Endometrial microvascular endothelial cells (primary cell): Measurements from ENCODE around the gene CD300E. TPM values are rescaled to one million over a fixed set of nuclear protein-coding genes. Genes with fewer than 3 reads are reported as not detected.

Experiments used
- in situ Hi-C: cut with HindIII; loops from 2 replicates; pipeline ENCODE4 v1.10.0; 2017; ENCODE audit warnings: low sequenced_read_pairs, low pct_unique_long_range_greater_than_20kb; ENCODE audit errors: inconsistent ontology term
- total RNA-seq: library from RNA; depleted of rRNA; stranded (reverse); fragments of >200 nt; gene quantifications from one replicate; pipeline ENCODE4 v1.2.3, GENCODE V29; 2015; ENCODE audit errors: inconsistent ontology term

CD300E gene
- total RNA-seq, 1 donor from 2014 or later = not detected

DNA sequence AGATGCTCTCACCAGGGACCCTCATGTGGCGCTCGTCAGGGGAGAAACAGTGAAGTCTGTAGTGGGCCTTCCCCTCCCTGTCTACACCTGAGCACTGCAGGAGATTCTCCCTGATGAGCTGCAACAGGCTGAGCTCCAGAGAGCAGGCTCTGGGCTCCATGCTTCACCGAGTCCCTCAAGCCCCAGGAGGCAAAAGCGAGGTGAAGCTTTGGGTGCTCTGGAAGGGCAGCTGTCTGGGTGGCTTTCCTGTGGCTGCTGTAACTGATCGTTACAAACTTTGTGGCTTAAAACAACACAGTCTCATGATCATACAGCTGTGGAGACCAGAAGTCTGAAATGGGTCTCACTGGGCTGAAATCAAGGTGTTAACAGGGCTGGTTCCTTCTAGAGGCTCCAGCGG lies 19.3 kb downstream of the CD300E start:
- in situ Hi-C loops = no loop called here

DNA sequence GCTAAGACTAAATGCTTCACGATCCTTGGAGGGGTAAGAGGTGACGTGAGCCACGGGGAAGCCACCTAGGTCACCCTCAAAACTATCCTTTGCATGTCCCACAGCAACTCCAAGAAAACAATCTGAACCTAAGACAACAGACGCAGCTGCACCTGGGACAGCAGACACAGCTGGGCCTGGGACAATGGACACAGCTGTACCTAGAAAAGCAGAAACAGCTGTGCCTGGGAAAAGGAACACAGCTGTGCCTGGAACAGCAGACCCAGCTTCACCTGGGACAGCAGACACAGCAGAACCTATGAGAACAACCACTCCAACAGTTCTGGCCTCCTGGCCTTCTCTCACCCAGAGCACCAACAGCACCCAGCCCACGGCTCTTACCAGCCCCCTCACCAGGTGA lies 19.8 kb downstream of the CD300E start:
- in situ Hi-C loops = no loop called here

DNA sequence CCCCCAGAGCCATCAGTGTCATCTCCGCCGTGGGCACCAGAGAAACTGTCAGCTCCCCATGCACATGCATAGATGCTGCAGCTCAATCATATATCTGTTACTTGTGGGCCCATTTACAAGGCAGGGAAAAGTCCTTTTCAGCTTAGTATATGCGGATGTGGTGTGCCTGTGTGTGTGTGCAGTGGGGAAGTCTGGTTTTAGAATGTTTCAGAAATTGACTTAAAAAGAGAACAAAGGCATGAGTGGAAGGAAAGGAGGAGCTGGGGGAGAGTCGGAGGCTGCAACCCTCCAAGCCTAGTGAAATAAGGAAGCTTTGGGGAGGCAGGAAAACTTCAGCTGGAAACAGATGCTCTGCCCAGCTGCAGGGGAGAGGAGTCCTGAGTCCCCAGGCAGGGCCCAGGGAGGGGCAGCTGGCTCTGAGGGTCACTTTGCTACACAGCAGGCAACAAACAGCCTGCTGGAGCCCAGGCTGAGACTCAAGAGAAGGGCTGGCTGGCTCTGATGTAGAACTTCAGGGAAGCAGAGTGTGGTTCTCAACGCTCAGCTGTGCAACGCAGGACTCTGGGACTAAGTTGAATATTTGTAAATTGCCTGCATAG lies 20.4 kb downstream of the CD300E start:
- in situ Hi-C loops = no loop called here

DNA sequence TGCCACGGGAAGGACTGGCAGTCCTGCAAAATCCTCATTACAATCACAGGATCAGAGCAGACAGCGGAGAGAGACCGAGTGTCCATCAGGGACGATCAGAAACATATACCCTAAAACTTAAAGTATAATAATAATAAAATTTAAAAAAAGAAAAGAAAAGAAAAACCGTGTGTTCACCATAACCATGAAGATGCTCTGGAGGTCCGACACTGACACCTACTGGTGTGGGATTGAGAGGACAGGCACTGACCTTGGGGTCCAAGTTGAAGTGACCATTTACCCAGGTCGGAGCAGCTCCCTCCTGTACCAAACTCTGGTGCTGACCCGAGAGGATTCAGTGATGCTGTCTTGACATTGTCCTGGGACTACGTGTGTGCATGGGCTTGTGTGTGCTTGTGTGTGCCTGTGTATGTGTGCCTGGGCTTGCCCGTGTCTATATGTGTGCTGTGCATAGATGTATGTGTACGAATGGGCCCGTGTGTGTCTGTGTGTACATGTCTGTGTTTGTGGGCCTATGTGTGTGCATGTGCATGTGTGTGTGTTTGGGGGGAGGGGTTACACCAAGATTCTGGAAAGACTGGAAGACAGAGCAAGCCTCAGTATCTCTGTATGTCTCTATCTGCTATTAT lies 21.5 kb downstream of the CD300E start:
- in situ Hi-C loops = no loop called here

DNA sequence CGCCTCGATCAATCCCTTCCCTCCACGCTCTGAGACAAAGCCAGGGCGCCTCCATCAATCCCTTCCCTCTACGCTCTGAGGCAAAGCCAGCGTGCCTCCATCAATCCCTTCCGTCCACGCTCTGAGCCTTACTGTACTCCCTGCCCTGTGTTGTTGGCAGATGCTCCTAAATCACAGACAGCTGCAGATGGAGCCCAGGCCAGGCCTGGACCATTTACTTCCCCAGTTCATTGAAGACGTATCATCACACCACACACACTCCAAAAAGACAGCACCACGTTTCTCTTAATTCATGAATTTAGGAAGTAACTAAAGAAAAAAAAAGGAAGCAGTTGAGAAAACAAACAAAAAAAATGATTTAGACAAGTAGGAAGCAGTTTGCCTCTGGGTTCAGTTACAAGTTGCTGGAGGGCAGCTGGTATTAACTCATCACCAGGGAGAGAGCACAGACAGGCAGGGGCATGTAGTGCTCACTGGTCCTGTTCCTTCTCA lies 24.0 kb downstream of the CD300E start:
- in situ Hi-C loops = no loop called here

DNA sequence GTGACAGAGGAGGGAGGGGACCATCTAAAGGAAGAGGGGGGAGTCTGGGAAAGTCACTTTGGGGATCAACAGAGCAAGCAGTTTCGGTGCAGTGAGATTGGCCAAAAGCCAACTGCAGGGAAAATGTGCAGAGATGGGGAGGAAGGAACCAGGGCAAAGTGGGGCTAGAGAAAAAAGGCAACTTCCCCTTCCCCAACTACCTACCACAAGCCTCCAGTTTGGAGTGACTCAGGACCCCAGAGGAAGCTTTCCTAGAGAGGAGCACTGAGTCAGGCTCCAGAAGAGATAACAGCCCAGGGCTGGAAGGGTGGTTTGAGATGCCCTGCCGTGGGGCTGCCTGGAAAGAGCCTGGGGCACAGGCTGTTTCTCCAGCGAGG lies 24.5 kb downstream of the CD300E start:
- in situ Hi-C loops = no loop called here

DNA sequence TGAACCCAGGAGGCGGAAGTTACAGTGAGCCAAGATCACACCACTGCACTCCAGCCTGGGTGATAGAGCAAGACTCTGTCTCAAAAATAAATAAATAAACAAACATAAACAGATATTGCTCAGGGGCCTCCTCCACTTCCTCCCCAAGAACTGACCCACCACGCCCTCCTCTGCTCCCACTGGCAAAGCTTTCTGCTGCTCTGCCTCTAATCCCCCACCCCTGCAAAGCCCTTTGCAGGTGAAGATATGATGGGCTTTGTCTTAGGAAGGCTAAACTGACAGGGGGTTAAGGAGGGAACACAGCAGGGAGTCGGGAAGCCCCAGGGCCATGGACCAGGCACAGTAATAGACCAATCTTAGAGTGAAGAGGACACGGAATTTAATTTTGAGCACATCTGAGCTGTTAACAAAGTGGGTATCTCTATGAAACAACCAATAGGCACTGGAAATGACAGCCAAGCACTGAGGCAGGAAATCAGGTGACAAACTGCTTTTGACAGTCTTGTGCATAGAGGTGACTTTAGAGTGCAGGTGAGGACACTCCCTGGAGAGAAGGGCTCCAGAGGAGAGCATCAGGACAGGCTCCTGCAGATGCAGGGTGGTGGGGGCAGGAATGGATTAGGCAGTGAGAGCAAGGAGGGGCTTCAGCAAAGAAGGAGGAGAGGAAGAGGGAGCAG lies 25.1 kb downstream of the CD300E start:
- in situ Hi-C loops = no loop called here

DNA sequence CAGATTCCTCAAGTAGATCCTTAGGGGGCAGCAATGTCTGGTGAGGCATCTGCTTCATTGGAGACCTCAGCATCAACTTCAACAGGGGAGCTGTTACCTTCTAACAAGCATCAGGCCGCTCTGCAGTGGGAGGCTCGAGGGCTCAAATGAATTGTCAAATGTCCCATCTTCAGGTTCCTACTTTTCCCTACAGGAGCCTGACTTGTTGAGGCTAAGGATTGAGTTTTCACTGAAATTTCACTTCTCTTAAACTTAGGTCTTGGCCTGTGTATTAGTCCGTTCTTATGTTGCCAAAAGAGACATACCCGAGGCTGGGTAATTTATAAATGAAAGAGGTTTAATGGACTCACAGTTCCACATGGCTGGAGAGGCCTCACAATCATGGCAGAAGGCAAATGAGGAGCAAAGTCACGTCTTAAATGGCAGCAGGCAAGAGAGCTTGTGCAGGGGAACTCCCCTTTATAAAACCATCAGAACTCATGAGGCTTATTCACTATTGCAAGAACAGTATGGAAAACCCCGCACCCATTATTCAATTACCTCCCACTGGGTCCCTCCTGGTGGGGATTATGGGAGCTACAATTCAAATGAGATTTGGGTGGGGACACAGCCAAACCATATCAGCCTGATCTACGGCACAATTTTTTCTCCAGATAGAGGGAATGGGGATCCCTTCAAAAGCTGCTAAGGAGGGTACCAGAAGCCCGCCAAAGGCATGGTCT lies 26.3 kb downstream of the CD300E start:
- in situ Hi-C loops = no loop called here

DNA sequence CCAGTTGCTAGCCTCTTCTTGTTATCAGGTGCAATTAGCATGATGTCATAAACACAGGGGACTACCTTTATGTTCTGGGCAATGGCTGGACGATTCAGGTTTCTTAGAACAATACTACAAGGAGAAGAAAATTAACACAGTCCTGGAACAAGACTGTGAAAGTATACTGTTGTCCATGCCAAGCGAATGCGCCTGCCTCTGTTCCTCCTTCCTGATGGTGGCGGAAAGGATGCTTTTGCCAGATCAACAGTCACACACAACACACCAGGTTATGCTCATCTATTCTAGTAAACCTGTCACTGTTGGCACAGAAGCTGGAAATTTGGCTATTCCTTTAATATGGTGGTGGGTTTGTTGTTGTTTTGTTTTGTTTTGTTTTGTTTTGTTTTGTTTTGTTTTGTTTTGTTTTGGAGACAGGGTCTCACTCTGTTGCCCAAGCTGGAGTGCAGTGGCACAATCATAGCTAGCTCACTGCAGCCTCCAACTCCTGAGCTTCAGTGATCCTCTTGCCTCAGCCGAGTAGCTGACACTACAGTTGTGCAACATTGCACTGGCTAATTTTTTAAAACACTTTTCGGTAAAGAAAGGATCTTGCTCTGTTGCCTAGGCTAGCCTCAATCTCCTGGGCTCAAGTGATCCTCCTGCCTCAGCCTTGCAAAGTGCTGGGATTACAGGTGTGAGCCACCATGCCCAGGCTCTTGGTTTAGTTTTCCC lies 28.3 kb downstream of the CD300E start:
- in situ Hi-C loops = no loop called here

DNA sequence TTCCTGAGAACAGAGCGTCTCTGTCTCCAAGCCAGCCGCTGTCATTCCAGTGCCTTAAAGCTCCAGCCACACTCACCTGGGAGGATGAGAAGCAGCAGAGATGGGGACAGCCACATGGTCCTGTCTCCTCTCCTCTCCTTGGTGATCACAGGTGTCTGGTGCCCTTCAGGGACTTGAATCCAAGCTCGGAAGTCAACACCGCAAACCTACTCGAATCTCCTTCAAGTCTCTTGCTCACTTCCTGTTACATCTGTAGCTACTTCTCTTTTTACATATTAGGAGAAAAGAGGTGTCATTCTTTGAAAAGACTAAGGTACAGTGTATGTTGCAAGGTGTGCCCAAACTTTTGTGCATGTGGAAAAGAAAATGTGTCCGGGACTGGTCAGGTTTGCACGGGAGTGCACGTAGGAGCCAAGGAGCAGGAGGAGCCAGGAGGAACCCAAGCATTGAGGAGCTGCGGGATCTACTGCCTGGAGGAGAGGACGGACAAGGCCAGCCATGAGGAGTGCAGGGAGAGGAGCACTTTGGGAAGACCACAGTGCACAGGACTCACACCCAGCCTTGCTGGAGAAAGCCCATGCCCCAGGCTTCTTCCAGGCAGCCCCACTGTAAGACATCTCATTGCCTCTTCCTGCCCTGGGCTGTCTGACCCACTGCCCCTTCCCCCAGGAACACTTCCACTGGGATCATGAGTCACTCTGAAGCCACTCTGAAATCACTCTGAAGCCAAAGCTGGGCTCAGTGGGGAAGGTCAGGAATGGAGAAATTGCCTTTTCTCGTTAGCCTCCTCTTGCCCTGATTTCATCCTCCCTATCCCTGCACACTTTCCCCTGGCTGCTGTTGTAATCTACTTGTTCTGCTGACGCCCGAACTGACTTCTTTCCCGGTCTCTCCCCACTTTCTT lies 31.2 kb downstream of the CD300E start, which contains the start of gene CD300LD:
Gene CD300LD, minus strand, starts transcription at position 197 of the 904 bp plus-strand sequence. Its CDS starts 81 bp downstream, at position 116.
- in situ Hi-C loops = no loop called here

DNA sequence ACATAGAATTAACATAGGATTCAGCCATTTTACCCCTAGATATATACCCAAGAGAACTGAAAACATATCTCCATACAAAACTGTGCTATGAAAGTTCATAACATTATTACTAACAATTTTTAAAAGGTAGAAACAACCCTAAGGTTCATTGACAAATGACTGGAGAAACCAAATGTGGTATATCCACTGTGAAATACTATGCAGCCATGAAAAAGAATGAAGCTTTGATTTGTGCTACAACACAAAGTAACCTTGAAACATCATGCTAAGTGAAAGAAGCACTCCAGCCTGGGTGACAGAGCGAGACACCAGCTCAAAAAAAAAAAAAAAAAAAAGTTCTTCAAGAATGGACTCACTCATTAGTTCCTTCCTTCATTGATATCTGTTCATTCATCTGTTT lies 32.0 kb downstream of the CD300E start:
- in situ Hi-C loops = no loop called here

DNA sequence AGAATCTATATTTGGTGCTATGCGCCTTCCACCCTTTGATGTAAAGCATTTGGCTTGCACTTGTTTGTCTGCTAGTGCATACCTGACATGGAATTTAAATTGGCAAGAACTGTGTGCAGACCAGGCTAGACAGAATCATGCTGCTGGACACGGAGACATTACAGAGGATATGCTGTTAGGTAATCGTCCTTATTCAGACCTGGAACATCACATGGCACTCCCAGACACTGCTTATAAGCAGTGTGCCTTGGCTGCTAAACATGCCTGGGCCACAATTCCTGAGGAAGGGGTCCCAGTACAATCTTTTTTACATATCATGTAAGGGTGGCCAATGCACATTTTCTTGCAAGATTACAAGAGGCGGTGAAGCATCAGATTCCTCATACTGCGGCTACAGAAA lies 37.8 kb downstream of the CD300E start:
- in situ Hi-C loops = no loop called here

DNA sequence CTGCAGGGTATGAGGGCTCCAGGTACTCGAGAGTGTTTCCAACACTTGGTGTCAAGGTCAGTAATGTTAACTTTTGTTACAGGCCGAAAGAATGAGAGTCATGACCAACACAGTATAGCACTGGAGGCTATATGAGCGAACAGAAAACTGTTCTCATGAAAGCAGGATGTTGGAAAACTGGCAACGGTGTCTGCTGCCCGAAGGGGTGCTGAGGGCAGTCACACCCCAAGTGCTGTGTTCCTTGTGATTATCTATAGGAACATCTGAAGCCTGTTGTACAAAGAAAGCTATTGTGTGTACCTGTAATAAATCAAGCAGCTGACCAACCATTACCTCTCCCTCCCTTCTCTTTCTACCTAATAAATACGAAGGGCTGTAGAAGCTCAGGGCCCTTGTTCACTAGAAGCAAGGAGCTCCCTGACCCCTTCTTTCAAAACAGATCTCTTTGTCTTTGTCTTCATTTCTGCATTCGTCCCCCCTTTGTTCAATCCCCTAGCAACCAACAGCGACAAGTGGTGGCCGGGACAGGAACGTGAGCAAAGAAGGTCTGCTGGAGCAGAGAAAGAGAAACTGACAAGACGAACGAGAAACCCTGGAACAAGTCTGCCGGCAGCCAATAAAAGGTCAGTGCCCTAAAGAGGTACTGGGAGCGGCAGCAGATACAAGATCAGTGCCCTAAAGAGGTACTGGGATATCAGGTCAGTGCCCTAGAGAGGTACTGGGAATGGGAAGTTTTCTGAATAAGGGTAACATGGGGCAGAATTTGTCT lies 39.1 kb downstream of the CD300E start:
- in situ Hi-C loops = no loop called here

DNA sequence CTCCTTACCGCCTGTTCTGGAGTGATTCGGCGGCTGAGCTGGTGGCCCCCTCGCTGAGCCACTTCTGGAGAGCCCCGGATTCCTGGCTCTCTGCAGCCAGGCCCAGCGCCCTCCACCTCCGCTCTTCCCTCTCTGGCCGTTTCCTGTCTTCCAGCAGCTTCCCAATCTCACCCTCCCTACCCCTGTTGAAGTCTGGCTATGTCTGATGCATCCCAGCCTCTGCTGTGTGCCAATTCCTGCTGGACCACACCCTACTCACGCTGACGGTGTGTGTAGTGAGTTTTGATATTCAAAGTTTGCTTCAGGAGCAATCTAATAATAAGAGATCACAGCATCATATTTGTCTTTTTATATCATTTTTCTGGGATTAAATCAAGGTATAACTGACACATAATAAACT lies 40.9 kb downstream of the CD300E start:
- in situ Hi-C loops = no loop called here

DNA sequence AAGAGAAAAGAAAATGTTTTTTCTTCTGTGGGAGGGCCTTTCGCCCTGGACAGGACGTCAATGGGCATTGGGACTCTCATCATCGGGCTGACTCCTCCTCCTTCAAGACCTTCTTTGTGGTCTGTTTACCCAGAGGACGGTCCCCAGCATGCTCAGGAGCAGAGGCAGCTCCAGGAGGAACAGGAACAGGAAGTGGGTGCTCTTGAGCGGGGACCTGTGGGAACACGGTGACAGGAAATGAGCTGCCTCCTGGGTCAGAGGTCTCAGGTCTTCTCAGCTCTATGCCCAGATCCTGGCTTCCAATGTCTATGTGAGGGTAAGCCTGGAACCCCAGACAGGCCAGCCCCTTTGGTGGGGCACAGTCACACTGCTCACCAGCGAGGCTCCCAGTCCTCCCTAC lies 43.6 kb downstream of the CD300E start:
- in situ Hi-C loops = no loop called here

DNA sequence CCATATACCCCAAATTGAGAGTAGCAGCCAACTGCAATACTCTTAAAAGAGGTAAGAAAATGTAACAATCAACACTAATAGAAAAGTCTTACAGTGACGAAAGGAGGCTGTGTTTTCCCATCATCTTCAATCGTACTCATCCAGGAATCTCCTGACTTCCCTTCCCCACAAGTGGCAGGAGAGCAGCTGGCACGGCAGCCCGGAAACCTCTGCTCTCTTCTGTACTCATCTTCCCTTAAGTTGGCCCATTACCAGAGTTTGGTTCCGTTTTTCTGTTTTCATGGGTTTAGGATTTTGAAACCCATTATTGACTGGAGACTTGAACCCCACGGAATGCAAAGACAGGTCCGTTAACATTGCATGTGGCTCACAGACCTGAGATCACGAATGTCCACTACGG lies 44.6 kb downstream of the CD300E start:
- in situ Hi-C loops = no loop called here

DNA sequence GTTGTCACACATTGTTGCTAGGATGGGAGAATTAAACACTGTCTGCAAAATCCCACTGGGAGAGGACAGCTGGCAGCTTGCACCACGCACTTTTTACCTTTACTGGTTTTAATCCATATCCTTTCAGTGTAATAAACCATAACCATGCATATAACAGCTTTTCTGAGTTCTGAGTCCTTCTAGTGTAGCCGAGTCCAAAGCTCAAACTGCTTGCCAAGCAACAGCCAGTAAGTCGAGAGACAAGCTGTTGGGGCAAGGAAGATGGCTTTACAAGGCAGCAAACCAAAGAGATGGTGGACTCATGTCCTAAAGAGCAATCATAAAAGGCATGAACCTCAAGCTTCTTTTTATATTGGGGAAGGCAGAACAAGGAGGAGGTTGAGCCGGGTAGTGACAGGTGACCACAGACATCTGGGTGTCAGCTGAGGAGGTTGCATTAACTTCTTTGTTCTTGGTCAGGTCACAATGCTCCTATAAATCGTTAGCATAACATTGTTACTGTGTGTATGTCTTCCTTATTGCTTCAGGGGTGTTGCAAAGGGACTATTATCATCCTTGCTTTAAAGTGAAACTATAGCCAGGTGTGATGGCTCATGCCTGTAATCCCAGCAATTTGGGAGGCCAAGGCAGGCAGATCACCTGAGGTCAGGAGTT lies 48.9 kb downstream of the CD300E start:
- in situ Hi-C loops = no loop called here
